GM18951 (cell line): ENCODE results near the gene DDX6.
"Not testable (repeated sequence)": the region's sequence is repeated elsewhere in the genome, so short reads cannot be mapped to it uniquely, and the experiment has no call there.

ENCODE experiments used
- POLR2A ChIP-seq: IDR thresholded peaks from 4 replicates; pipeline ENCODE4 v1.6.1; 2011; ENCODE audit warnings: mild to moderate bottlenecking; ENCODE audit not compliant: insufficient read length, insufficient read depth; ENCODE audit errors: extremely low read depth
- in situ Hi-C: fragments of 300-500 bp; cut with MboI; formaldehyde crosslinking; loops from one replicate; pipeline ENCODE4 v1.12.0; 2022; ENCODE audit warnings: low sequenced_read_pairs, mixed read lengths, inconsistent platforms; ENCODE audit not compliant: unreplicated experiment

DDX6 gene

DNA sequence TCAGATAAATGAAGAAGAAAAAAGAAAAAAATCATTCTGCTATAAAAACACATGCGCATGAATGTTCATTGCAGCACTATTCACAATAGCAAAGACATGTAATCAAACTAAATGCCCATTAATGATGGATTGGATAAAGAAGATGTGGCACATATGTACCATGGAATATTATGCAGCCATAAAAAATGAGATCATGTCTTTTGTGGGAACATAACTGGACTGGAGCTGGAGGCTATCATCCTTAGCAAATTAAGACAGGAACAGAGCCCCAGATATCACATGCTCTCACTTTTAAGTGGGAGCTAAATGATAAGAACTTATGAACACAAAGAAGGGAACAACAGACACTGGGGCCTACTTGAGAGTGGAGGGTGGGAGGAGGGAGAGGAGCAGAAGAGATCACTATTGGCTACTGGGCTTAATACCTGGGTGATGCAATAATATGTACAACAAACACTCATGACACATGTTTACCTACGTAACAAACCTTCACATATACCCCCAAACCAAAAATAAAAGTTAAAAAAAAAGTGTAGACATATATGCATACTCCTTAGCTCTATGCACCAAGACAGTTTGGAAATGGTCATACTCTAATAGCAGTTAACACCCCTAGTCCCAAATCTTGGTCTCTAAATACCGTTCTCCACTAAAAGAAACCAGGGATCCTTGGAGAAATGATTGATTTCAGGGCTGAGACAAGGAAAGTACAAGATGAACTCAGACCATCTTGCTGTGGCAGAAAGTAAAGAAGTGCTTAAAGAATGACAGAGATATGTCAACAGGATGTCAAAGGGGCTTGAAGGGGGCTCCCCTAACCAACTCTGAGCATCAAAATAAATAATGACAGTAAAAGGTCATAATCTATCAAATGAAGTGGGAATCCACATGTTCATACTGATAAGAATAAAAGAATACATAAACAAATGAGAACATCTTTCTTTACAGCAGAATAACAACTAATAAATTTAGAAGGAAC, 17.1 kb upstream of the DDX6 start:
- TF ChIP-seq POLR2A, result no peak
- in situ Hi-C loops, result no loop called here

- TF ChIP-seq POLR2A, result no peak
- in situ Hi-C loops, result no loop called here
These were observed 15.4 kb upstream of the DDX6 start for GRCh38 chr11:118806400-118806799.

DNA sequence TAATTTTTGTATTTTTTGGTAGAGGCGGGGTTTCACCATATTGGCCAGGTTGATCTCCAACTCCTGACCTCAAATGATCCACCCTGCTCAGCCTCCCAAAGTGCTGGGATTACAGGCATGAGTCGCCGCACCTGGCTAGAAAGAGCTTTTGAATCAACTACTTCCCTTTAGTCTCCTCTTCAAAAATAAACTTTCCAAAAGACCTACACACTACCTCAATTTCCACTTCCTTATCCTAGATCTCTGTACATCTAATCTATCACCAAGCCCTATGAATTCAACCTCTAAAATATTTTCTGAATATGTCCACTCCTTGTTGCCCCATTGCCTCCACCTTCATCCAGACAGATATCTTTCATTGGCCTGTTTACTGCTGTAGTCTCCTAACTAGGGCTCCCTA, 13.1 kb upstream of the DDX6 start:
- no peak for TF ChIP-seq POLR2A
- in situ Hi-C loops, result no loop called here

DNA sequence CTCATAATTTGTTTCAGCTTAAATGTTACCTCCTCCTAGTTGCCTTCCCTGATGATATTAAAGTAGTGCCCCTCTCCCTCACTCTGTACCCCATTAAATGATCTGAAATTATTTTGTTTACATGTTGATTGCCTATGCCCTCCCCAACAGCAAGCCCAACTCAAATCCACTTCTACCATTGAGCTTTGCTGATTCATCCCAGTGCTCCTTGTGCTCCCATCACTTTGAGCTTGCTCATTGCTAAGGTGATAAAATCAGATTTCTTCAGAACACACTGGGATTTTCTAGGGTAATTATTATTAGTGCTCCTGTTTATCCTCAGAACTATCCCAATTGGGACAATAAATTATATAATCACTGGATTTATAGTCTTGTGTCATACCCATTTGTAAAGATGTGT, 8.4 kb upstream of the DDX6 start:
- TF ChIP-seq POLR2A, result no peak

GRCh38 chr11:118797510-118797909, 6.5 kb upstream of the DDX6 start:
- in situ Hi-C loops, result no loop called here
- no peak for TF ChIP-seq POLR2A

More for the DNA sequence above, 8.4 kb upstream of the DDX6 start:
- in situ Hi-C loops, result no loop called here

- peak; percentile 77 for TF ChIP-seq POLR2A
- in situ Hi-C loops, result no loop called here
These were observed 1.7 kb upstream of the DDX6 start for GRCh38 chr11:118792570-118793124.

- TF ChIP-seq POLR2A, result no peak
- in situ Hi-C loops, result no loop called here
These were observed 1.1 kb upstream of the DDX6 start for GRCh38 chr11:118791961-118792569.

GRCh38 chr11:118790357-118791110, 430 bp downstream of the DDX6 start:
- no peak for TF ChIP-seq POLR2A
- in situ Hi-C loops, result no loop called here

DNA sequence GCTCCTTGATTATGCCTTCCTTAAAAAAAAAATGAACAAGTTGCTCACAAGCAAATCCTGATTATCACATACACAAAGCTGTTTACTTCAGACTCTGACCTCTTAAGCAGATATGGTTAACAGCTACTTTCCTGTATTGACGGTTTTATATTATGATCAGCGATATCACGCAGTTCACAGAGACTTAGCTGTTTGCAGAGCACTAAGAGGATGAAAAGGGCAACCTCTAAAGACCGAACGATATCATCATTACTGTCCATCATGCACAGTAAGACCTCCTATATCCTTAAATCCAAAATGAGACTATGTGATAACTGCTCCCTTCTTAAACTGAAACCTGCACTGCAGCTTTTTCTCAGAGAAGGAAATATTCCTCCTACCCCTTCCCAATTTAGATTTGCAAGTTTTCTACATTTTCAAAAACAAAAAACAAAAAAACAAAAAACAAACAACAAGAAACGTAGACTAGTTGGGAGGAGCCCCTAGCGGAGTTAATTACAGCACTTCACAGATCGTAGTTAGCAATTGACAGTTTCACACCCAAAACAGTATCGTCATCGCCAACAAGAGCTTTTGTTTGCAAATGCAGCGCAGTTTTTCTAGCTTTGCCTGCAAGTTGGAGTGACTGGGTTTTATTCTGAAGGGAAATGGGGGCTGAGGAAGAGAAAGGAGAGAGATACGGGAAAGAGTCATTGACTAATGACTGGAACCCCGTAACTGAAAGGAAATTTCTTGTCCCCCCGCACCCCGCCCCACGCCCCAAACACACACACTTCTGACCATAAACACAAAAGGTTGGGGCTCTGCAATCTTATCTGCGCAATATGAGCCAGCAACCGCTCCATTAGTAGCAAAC, 1.2 kb downstream of the DDX6 start:
- in situ Hi-C loops, result no loop called here
- TF ChIP-seq POLR2A, result no peak

- in situ Hi-C loops, result no loop called here
- TF ChIP-seq POLR2A, result no peak
These were observed 4.3 kb downstream of the DDX6 start for GRCh38 chr11:118786657-118787056.

GRCh38 chr11:118785362-118785761, 5.6 kb downstream of the DDX6 start:
- no peak for TF ChIP-seq POLR2A
- in situ Hi-C loops, result no loop called here

GRCh38 chr11:118783724-118784495, 7.1 kb downstream of the DDX6 start:
- in situ Hi-C loops, result no loop called here
- no peak for TF ChIP-seq POLR2A

DNA sequence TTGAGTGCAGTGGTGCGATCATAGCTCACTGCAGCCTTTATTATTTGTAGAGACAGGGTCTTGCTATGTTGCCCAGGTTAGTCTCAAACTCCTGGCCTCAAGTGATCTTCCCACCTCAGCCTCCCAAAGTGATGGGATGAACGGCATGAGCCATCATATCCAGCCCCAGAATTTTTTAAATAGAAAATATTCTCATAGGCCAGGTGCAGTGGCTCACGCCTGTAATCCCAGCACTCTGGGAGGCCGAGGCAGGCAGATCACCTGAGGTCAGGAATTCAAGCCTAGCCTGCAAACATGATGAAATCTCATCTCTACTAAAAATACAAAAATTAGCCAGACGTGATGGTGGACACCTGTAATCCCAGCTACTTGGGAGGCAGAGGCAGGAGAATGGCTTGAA, 7.6 kb downstream of the DDX6 start:
- in situ Hi-C loops, result not testable (repeated sequence)
